Left lung (tissue), 10 donors: ENCODE data around the gene TMEM126A. TPM values are rescaled to one million over a fixed set of nuclear protein-coding genes. Genes with fewer than 3 reads are reported as not detected.

Experiments
- ATAC-seq: fragments of 200-7000 bp; cut with Tn5 transposase; one replicate; pipeline ENCODE4 v1.9.1; 2020; ENCODE audit warnings: moderate library complexity
- DNase-seq, 4 donors: peaks; one replicate each; pipeline ENCODE4 v3.0.0-alpha.2; 2013 to 2020
- H3K27ac ChIP-seq, 2 donors: fragments of 200-600 bp; sonication (generic) in 1 of 2; one replicate each; pipeline versions ENCODE4 v1.5.0 to v1.8.0; 2020 to 2021
- H3K27me3 ChIP-seq, 2 donors: fragments of 200-600 bp; sonication (generic) in 1 of 2; one replicate each; pipeline versions ENCODE4 v1.5.0 to v1.8.0; 2020 to 2021
- H3K36me3 ChIP-seq, 2 donors: fragments of 200-600 bp; sonication (generic) in 1 of 2; one replicate each; pipeline versions ENCODE4 v1.5.0 to v1.8.0; 2020 to 2021
- H3K4me1 ChIP-seq, 2 donors: fragments of 200-600 bp; one replicate each; pipeline ENCODE4 v1.8.0; 2021
- H3K4me3 ChIP-seq, 2 donors: fragments of 200-600 bp; sonication (generic) in 1 of 2; one replicate each; pipeline versions ENCODE4 v1.5.0 to v1.8.0; 2020 to 2021; ENCODE audit warnings: mild to moderate bottlenecking in 1 of 2
- H3K9me3 ChIP-seq, 2 donors: fragments of 200-600 bp; sonication (generic) in 1 of 2; one replicate each; pipeline versions ENCODE4 v1.5.0 to v1.8.0; 2020 to 2021
- CTCF ChIP-seq, 2 donors: fragments of 200-600 bp; sonication (generic) in 1 of 2; IDR thresholded peaks; one replicate each; pipeline versions ENCODE4 v1.5.0 to v1.8.0; 2021; ENCODE audit warnings: antibody characterized with exemption in 2 of 2
- intact Hi-C, 2 donors: fragments of 100-400 bp; cut with DNase I; formaldehyde crosslinking; loops; one replicate each; pipeline versions ENCODE4 v1.11.2 to v1.14.2; 2022
- polyA plus RNA-seq, 6 donors: library from polyadenylated mRNA; unstranded; fragments of 120-200 nt; gene quantifications; one replicate each; pipeline ENCODE4 v1.2.1, GENCODE V29; 2013; ENCODE audit not compliant: insufficient read length in 6 of 6
- total RNA-seq, 2 donors: library from RNA; stranded (reverse); fragmentation: NEBNext Ultra II Directional; extraction: Animal tissue kit (Norgen Biotek cat#: 25700); gene quantifications; one replicate each; pipeline ENCODE4 v1.2.1, GENCODE V29; 2021
- donor health status: DM: no; HTN: yes; CAD: no.
- donor health status: DM: no; HTN: no; CAD: no.

Gene TMEM126A
- total and polyA plus RNA-seq, 8 donors, result 30.1 to 37.1 (median 31.6) TPM

GRCh38 chr11:85661972-85662664 lies 14.4 kb downstream of the TMEM126A start:
- Histone ChIP-seq H3K4me3 (peak overlapping the region; percentile 16 to 92), H3K27me3 (no peaks in the 10 kb centered on the region), H3K36me3 (peaks cover 0 to 31% of the 10 kb centered on the region in 2 donors), H3K9me3 (no peaks in the 10 kb centered on the region), H3K27ac (no peak overlapping the region), H3K4me1 (peaks cover 18 to 59% of the 10 kb centered on the region in 2 donors)
- DNase-seq (no peak), ATAC-seq (no peak)
- intact Hi-C loops, result no loop called here
- TF ChIP-seq CTCF (IDR thresholded peaks at IDR 0.05), result no peak

GRCh38 chr11:85663080-85663752 lies 15.4 kb downstream of the TMEM126A start:
- no peak for DNase-seq
- intact Hi-C loops, result no loop called here

GRCh38 chr11:85663753-85664614 lies 16.2 kb downstream of the TMEM126A start:
- Histone ChIP-seq H3K4me3 (peak overlapping the region; percentile 79 to 92), H3K9me3 (no peaks in the 10 kb centered on the region), H3K27ac (peak overlapping the region; percentile 98 to 99), H3K4me1 (peaks cover 18 to 46% of the 10 kb centered on the region in 2 donors), H3K36me3 (peaks cover 0 to 16% of the 10 kb centered on the region in 2 donors), H3K27me3 (no peaks in the 10 kb centered on the region)
- ATAC-seq (peak; percentile 81), DNase-seq (peak; percentile 70 to 95 (median 86))
- intact Hi-C loops, result no loop called here
- TF ChIP-seq CTCF (IDR thresholded peaks at IDR 0.05), result peak; percentile 41 to 52

More at GRCh38 chr11:85663080-85663752, 15.4 kb downstream of the TMEM126A start:
- Histone ChIP-seq H3K27ac (peak overlapping the region; percentile 98 to 99), H3K27me3 (no peaks in the 10 kb centered on the region), H3K36me3 (peaks cover 0 to 23% of the 10 kb centered on the region in 2 donors), H3K9me3 (no peaks in the 10 kb centered on the region), H3K4me1 (peaks cover 18 to 52% of the 10 kb centered on the region in 2 donors), H3K4me3 (peak overlapping the region; percentile 79 to 92)
- no peak for ATAC-seq
- TF ChIP-seq CTCF (IDR thresholded peaks at IDR 0.05), result no peak

GRCh38 chr11:85664615-85665481 lies 17.1 kb downstream of the TMEM126A start, which contains the start of gene CREBZF:
Gene CREBZF, minus strand, starts transcription at chr11:85665129. Its CDS starts 254 bp downstream, at chr11:85664875.
- TF ChIP-seq CTCF (IDR thresholded peaks at IDR 0.05), result no peak
- no peaks in the 10 kb centered on the region for H3K9me3 ChIP-seq
- H3K27ac ChIP-seq, result peak within 1 kb of the TSS; percentile 98 to 99
- H3K4me1 ChIP-seq, result peaks cover 18 to 37% of the 10 kb centered on the region in 2 donors
- ATAC-seq (peak; percentile 93), DNase-seq (peak; percentile 95 to 97 (median 97))
- no peaks in the 10 kb centered on the region for H3K27me3 ChIP-seq
- intact Hi-C loops, result no loop called here
- peaks cover 0 to 8% of the 10 kb centered on the region in 2 donors for H3K36me3 ChIP-seq
- peak within 1 kb of the TSS; percentile 79 to 92 for H3K4me3 ChIP-seq
